ENCODE measurements around the gene FARSA. TPM values are rescaled to one million over a fixed set of nuclear protein-coding genes. Genes with fewer than 3 reads are reported as not detected.

FARSA gene
- total and polyA plus RNA-seq, 9 donors = 32.5 to 48.8 (median 44.4) TPM

GRCh38 chr19:12947702-12948611 is 14.4 kb upstream of the FARSA start:
- Histone ChIP-seq H3K4me1 (ENCODE audit: control insufficient read depth, insufficient read depth, low read length) (peaks cover 64% of the 10 kb centered on the region), H3K27ac (ENCODE audit: low read length) (no peak overlapping the region), H3K27me3 (ENCODE audit: control insufficient read depth, insufficient read depth, low read length) (no peaks in the 10 kb centered on the region), H3K4me3 (ENCODE audit: low read length) (no peak overlapping the region), H3K36me3 (ENCODE audit: control insufficient read depth, insufficient read depth, low read length) (peaks cover 80% of the 10 kb centered on the region), H3K9me3 (replicated peaks; ENCODE audit: control insufficient read depth, low read depth, low read length) (no peaks in the 10 kb centered on the region)
- WGBS (ENCODE audit: insufficient coverage) = 95% methylated on average over 17 of the region's 28 CpGs
- DNase-seq = no peak

- Histone ChIP-seq H3K4me1 (ENCODE audit: control insufficient read depth, insufficient read depth, low read length) (peaks cover 55% of the 10 kb centered on the region), H3K27ac (ENCODE audit: low read length) (peak overlapping the region; percentile 95)
- WGBS (ENCODE audit: insufficient coverage) = 40% methylated on average over 2 of the region's 14 CpGs
These were observed 13.4 kb upstream of the FARSA start for GRCh38 chr19:12946731-12947496.

GRCh38 chr19:12946092-12946721 is 12.7 kb upstream of the FARSA start:
- DNase-seq = peak; percentile 90
- WGBS (ENCODE audit: insufficient coverage) = 0% methylated on average over 31 of the region's 40 CpGs
- Histone ChIP-seq H3K4me3 (ENCODE audit: low read length) (peak overlapping the region; percentile 74), H3K36me3 (ENCODE audit: control insufficient read depth, insufficient read depth, low read length) (peaks cover 83% of the 10 kb centered on the region), H3K27ac (ENCODE audit: low read length) (peak overlapping the region; percentile 95), H3K9me3 (replicated peaks; ENCODE audit: control insufficient read depth, low read depth, low read length) (no peaks in the 10 kb centered on the region), H3K27me3 (ENCODE audit: control insufficient read depth, insufficient read depth, low read length) (no peaks in the 10 kb centered on the region), H3K4me1 (ENCODE audit: control insufficient read depth, insufficient read depth, low read length) (peaks cover 52% of the 10 kb centered on the region)

More at GRCh38 chr19:12946731-12947496, 13.4 kb upstream of the FARSA start:
- Histone ChIP-seq H3K9me3 (replicated peaks; ENCODE audit: control insufficient read depth, low read depth, low read length) (no peaks in the 10 kb centered on the region), H3K27me3 (ENCODE audit: control insufficient read depth, insufficient read depth, low read length) (no peaks in the 10 kb centered on the region), H3K36me3 (ENCODE audit: control insufficient read depth, insufficient read depth, low read length) (peaks cover 83% of the 10 kb centered on the region), H3K4me3 (ENCODE audit: low read length) (peak overlapping the region; percentile 74)
- no peak for DNase-seq

GRCh38 chr19:12945479-12946091 is 12.1 kb upstream of the FARSA start, which contains the start of gene RAD23A:
TSS of gene RAD23A (plus strand) at chr19:12945862. CDS start at chr19:12945949, 87 bp downstream.
- Histone ChIP-seq H3K9me3 (replicated peaks; ENCODE audit: control insufficient read depth, low read depth, low read length) (no peaks in the 10 kb centered on the region), H3K27ac (ENCODE audit: low read length) (peak within 1 kb of the TSS; percentile 95), H3K4me3 (ENCODE audit: low read length) (peak within 1 kb of the TSS; percentile 74), H3K27me3 (ENCODE audit: control insufficient read depth, insufficient read depth, low read length) (no peaks in the 10 kb centered on the region), H3K4me1 (ENCODE audit: control insufficient read depth, insufficient read depth, low read length) (peaks cover 54% of the 10 kb centered on the region), H3K36me3 (ENCODE audit: control insufficient read depth, insufficient read depth, low read length) (peaks cover 83% of the 10 kb centered on the region)
- DNase-seq = peak; percentile 99
- 1% methylated on average over 53 of the region's 62 CpGs for WGBS (ENCODE audit: insufficient coverage)

GRCh38 chr19:12944104-12944674 is 10.7 kb upstream of the FARSA start:
- H3K36me3 ChIP-seq (ENCODE audit: control insufficient read depth, insufficient read depth, low read length) = peaks cover 82% of the 10 kb centered on the region
- WGBS (ENCODE audit: insufficient coverage) = no CpG with 5 or more reads among the region's 2 CpGs
- no peak for DNase-seq
- H3K27ac ChIP-seq (ENCODE audit: low read length) = no peak overlapping the region
- H3K9me3 ChIP-seq (replicated peaks; ENCODE audit: control insufficient read depth, low read depth, low read length) = no peaks in the 10 kb centered on the region
- H3K4me1 ChIP-seq (ENCODE audit: control insufficient read depth, insufficient read depth, low read length) = peaks cover 57% of the 10 kb centered on the region
- no peaks in the 10 kb centered on the region for H3K27me3 ChIP-seq (ENCODE audit: control insufficient read depth, insufficient read depth, low read length)
- H3K4me3 ChIP-seq (ENCODE audit: low read length) = no peak overlapping the region

GRCh38 chr19:12943437-12944044 is 10.0 kb upstream of the FARSA start:
- 90% methylated on average over 9 of the region's 18 CpGs for WGBS (ENCODE audit: insufficient coverage)
- H3K36me3 ChIP-seq (ENCODE audit: control insufficient read depth, insufficient read depth, low read length) = peaks cover 76% of the 10 kb centered on the region
- H3K27ac ChIP-seq (ENCODE audit: low read length) = peak overlapping the region; percentile 20
- H3K9me3 ChIP-seq (replicated peaks; ENCODE audit: control insufficient read depth, low read depth, low read length) = no peaks in the 10 kb centered on the region
- H3K4me3 ChIP-seq (ENCODE audit: low read length) = no peak overlapping the region
- no peaks in the 10 kb centered on the region for H3K27me3 ChIP-seq (ENCODE audit: control insufficient read depth, insufficient read depth, low read length)
- peaks cover 51% of the 10 kb centered on the region for H3K4me1 ChIP-seq (ENCODE audit: control insufficient read depth, insufficient read depth, low read length)
- no peak for DNase-seq

GRCh38 chr19:12940897-12941296 is 7.4 kb upstream of the FARSA start:
- Histone ChIP-seq H3K4me1 (ENCODE audit: control insufficient read depth, insufficient read depth, low read length) (peaks cover 39% of the 10 kb centered on the region), H3K27ac (ENCODE audit: low read length) (no peak overlapping the region), H3K36me3 (ENCODE audit: control insufficient read depth, insufficient read depth, low read length) (peaks cover 57% of the 10 kb centered on the region), H3K4me3 (ENCODE audit: low read length) (no peak overlapping the region), H3K27me3 (ENCODE audit: control insufficient read depth, insufficient read depth, low read length) (no peaks in the 10 kb centered on the region), H3K9me3 (replicated peaks; ENCODE audit: control insufficient read depth, low read depth, low read length) (no peaks in the 10 kb centered on the region)
- no CpG with 5 or more reads among the region's 2 CpGs for WGBS (ENCODE audit: insufficient coverage)
- no peak for DNase-seq

- H3K4me1 ChIP-seq (ENCODE audit: control insufficient read depth, insufficient read depth, low read length) = peaks cover 39% of the 10 kb centered on the region
- H3K27ac ChIP-seq (ENCODE audit: low read length) = no peak overlapping the region
- H3K4me3 ChIP-seq (ENCODE audit: low read length) = peak overlapping the region; percentile 99
- H3K9me3 ChIP-seq (replicated peaks; ENCODE audit: control insufficient read depth, low read depth, low read length) = no peaks in the 10 kb centered on the region
- 20% methylated on average over 1 of the region's 10 CpGs for WGBS (ENCODE audit: insufficient coverage)
- peaks cover 56% of the 10 kb centered on the region for H3K36me3 ChIP-seq (ENCODE audit: control insufficient read depth, insufficient read depth, low read length)
- no peak for DNase-seq
- no peaks in the 10 kb centered on the region for H3K27me3 ChIP-seq (ENCODE audit: control insufficient read depth, insufficient read depth, low read length)
These were observed 6.5 kb upstream of the FARSA start for GRCh38 chr19:12939975-12940423.
